Measurements from ENCODE around the gene STEAP1B.

The STEAP1B gene

DNA sequence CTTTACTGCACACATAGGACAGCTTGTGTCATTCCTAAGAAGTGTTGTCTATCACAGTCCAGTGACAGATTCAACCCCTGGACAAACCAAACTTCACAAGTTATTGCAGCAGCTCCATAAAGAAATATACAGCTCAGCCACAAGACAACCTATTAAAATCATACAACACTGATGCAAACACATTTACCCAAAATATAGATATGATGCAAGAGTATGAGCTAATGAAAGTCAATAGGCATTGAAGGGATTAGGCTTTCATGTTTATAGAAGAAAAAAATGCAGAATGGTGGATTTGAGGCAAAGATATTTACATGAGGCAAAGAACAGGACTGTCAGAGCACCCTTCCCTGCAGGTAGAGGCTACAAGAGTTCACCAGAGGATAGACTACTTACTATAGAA is 128.1 kb downstream of the STEAP1B start:
- TF ChIP-seq NFIC (IDR thresholded peaks at IDR 0.05): no peak
- TF ChIP-seq EGR1 (IDR thresholded peaks at IDR 0.05): no peak
- TF ChIP-seq CREB1 (IDR thresholded peaks at IDR 0.05; ENCODE audit: low read depth): no peak
- TF ChIP-seq TCF12 (IDR thresholded peaks at IDR 0.05; ENCODE audit: low read depth): no peak
- no peak for TF ChIP-seq EP300 (IDR thresholded peaks at IDR 0.05; ENCODE audit: borderline replicate concordance)
- TF ChIP-seq, protein P1, sequence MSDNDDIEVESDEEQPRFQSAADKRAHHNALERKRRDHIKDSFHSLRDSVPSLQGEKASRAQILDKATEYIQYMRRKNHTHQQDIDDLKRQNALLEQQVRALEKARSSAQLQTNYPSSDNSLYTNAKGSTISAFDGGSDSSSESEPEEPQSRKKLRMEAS (IDR thresholded peaks at IDR 0.05): no peak
- TF ChIP-seq ZBTB7A (IDR thresholded peaks at IDR 0.05; ENCODE audit: low read depth): no peak
- TF ChIP-seq, protein P2, sequence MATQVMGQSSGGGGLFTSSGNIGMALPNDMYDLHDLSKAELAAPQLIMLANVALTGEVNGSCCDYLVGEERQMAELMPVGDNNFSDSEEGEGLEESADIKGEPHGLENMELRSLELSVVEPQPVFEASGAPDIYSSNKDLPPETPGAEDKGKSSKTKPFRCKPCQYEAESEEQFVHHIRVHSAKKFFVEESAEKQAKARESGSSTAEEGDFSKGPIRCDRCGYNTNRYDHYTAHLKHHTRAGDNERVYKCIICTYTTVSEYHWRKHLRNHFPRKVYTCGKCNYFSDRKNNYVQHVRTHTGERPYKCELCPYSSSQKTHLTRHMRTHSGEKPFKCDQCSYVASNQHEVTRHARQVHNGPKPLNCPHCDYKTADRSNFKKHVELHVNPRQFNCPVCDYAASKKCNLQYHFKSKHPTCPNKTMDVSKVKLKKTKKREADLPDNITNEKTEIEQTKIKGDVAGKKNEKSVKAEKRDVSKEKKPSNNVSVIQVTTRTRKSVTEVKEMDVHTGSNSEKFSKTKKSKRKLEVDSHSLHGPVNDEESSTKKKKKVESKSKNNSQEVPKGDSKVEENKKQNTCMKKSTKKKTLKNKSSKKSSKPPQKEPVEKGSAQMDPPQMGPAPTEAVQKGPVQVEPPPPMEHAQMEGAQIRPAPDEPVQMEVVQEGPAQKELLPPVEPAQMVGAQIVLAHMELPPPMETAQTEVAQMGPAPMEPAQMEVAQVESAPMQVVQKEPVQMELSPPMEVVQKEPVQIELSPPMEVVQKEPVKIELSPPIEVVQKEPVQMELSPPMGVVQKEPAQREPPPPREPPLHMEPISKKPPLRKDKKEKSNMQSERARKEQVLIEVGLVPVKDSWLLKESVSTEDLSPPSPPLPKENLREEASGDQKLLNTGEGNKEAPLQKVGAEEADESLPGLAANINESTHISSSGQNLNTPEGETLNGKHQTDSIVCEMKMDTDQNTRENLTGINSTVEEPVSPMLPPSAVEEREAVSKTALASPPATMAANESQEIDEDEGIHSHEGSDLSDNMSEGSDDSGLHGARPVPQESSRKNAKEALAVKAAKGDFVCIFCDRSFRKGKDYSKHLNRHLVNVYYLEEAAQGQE (IDR thresholded peaks at IDR 0.05; ENCODE audit: low read depth): no peak
- no peak for TF ChIP-seq YY1 (IDR thresholded peaks at IDR 0.05; ENCODE audit: low read depth)
- TF ChIP-seq CEBPB (IDR thresholded peaks at IDR 0.05): no peak
- no peak for TF ChIP-seq FOXM1 (IDR thresholded peaks at IDR 0.05; ENCODE audit: borderline replicate concordance, low read depth)
- TF ChIP-seq RAD21 (IDR thresholded peaks at IDR 0.05; ENCODE audit: low read depth): no peak
- TF ChIP-seq TEAD4 (IDR thresholded peaks at IDR 0.05): no peak
- no peak for TF ChIP-seq TAF1 (IDR thresholded peaks at IDR 0.05; ENCODE audit: low read depth)

All from Ishikawa (cell line).